Stimulated activated CD8-positive, alpha-beta memory T cell treated with anti-CD3 and anti-CD28 coated beads, Interleukin-12 subunit alpha, Interleukin-12 subunit beta, amount 100 ng/mL, for 4 hours (primary cell): ENCODE data around the gene INSR.
A peak's percentile ranks its signal among the peaks of the same experiment; 100 is the strongest.
"Not testable (repeated sequence)": the region's sequence is repeated elsewhere in the genome, so short reads cannot be mapped to it uniquely, and the experiment has no call there.

ENCODE experiments used
- DNase-seq: peaks from one replicate; pipeline ENCODE4 v3.0.0-alpha.2; 2020; ENCODE audit warnings: low read depth

Gene INSR

DNA sequence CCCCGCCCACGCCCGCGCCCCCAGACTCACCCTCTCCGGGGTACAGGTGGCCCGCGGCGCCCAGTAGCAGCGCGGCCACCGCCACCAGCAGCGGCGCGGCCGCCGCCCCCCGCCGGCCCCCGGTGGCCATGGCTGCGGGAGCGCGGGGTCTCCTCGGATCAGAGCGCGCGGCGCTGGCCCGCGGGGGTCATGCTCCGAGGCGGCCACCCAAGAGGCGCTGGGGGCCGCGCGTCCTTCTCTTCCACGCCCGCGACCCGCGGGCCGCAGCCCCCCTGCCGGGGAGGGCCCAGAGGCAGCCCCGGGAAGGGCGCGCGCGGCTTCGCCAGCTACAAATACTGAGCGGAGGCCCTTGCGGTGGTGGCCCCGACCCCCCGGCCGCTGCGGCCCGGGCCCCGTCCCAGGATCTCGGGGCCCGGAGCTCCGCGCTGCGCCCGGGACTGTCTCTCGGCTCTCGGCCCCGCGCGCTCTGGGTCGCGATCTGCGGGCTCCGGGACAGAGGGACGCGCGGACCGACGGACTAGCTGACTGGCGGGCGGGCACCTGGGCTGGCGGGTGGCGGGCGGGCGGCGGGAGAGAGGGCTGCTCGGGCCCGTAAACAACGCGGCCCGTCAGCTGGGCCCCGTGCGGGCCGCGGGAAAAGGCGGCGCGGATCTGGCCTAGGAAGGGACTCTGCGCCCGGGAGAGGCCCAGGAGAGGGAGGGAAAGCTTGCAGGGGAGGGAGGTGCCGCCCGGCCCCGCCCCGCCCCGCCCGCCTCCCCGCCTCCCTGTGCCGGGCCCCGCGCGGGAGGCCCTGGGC lies at the start of gene INSR:
Gene INSR, minus strand, starts transcription at position 653 of the 796 bp plus-strand sequence. Its CDS starts 523 bp downstream, at position 130.
- no peak for DNase-seq

GRCh38 chr19:7342143-7342542 lies 47.9 kb upstream of the INSR start:
- no peak for DNase-seq

DNA sequence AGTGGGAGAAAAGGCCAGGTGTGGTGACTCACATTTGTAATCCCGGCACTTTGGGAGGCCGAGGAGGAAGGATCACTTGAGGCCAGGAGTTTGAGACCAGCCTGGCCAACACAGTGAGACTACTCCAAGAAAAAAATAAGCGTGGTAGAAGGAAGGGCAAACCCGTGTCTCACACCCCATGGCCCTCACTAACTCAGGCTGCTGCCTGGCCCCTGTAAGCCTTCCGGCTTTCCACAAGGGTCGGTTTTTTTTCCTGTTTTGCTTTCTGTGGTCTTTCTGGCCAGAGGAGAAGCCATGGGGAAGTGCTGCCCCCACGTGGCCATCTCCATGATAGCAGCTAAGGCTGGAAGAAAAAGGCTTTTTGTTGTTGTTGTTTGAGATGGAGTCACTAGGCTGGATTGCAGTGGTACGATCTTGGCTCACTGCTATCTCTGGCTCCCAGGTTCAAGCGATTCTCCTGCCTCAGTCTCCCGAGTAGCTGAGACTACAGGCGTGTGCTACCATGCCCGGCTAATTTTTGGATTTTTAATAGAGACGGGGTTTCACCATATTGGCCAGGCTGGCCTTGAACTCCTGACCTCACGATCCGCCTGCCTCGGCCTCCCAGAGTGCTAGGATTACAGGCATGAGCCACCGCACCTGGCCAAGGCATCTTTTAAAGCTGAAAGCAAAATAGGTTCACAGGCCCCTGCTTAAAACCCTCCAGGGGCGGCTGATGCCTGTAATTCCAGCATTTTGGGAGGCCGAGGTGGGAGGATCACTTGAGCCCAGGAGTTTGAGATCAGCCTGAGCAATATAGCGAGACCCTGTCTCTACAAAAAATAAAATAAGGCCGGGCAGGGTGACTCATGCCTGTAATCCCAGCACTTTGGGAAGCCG lies 47.0 kb upstream of the INSR start:
- peak; percentile 63 for DNase-seq

- no peak for DNase-seq
These were observed 43.4 kb upstream of the INSR start for GRCh38 chr19:7337380-7338194.

DNA sequence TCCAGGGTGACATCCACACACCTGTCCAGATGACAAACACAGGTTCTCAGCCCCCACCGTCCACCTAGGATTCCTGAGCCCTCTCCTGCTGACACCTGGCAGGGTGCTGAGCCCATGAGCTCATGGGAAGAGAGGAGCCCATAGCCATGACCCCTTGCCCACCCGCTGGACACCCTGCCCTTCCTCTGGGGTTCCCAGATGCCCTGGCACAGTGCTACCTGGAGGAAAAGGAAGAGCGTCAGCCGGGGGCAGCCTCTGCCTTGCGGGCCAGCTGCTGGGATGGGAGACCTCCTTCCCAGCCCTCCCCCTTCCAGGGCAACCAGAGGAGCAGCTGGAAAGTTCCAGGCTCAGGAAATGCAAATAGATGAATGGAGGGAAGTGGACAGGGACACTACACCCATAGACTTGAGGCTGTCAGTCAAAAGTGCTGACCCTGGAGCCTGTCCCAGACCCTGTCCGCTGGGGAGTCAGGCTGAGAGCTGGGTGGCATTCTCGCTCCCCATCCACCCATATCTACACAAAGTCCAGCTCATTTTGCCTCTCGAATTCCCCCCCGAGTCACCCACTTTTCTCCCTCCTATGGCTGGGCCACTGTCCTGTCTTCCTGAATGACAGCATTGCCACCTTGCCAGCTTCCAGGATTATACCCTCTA lies 42.2 kb upstream of the INSR start:
- DNase-seq, result no peak

GRCh38 chr19:7333198-7334118 lies 39.2 kb upstream of the INSR start:
- no peak for DNase-seq

GRCh38 chr19:7331446-7331845 lies 37.2 kb upstream of the INSR start:
- DNase-seq, result no peak

DNA sequence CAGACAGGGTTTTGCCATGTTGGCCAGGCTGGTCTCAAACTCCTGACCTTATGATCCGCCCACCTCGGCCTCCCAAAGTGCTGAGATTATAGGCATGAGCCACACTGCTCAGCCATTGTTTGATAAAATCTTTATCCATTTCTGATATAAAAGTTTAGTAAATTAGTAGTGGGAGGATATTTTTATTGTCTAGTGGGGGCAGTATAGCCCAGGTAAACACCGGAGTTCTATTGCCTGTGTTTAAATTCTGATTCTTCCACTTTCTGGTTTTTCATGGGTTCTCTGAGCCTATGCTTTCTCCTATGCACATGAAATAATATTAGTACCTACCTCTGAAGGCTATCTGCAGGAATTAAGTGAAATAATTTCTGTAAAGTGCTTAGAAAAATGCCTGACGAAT lies 34.4 kb upstream of the INSR start:
- DNase-seq, result no peak

- no peak for DNase-seq
These were observed 33.6 kb upstream of the INSR start for GRCh38 chr19:7327802-7328201.

DNA sequence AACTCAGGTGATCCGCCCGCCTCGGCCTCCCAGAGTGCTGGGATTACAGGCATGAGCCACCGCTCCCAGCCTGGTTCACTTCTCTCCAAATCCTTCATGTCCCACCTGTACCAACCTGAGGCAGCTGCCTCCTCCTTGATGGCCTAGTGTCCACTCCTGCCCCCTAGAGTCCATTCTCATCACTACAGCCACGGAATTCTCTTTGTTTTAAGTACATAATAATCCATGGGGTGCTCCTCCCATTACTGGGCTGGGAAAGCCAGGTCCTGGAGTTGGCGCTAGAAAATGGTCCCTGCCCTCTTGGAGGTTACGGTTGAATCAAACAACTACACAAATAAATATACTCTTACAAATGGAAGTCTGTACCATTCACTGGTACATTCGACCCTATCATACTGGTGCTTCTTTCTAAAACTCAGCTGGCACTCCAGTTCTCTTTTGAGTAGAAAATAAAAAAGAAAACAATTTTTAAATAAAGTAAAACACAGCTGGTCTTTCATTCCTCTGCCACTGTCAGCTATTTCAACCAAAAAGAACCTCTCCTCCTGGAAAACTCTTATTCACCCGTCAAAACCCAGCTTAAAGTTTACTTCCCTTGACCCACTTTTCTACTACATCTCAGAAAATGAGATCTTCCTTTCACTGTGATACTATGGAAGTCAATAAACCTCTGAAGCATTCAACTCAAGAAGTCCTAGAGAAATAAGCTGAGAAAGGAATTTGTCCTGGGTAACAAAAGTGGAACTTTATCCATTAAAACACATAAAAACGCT lies 32.1 kb upstream of the INSR start:
- DNase-seq, result no peak

- DNase-seq, result no peak
These were observed 24.0 kb upstream of the INSR start for GRCh38 chr19:7318176-7318575.

DNA sequence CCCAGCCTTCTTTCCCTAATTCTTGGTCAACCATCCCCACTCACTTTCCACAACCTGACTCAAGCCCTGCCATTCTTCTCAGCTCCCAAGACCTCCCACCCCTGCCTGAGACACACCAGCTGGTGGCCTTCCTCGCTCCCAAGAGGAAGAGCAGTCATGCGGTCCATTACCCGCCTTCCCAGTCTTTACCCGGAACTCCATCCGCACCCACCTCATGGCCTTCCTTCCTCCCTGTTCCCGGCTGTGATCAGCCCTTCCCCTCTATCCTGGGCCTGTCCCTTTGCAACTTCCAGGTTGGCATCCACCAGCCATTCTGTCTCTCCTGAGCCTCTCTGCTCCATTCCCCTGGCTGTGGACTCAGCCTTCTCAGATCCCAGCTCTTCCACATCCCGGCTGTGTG lies 18.6 kb upstream of the INSR start:
- no peak for DNase-seq

DNA sequence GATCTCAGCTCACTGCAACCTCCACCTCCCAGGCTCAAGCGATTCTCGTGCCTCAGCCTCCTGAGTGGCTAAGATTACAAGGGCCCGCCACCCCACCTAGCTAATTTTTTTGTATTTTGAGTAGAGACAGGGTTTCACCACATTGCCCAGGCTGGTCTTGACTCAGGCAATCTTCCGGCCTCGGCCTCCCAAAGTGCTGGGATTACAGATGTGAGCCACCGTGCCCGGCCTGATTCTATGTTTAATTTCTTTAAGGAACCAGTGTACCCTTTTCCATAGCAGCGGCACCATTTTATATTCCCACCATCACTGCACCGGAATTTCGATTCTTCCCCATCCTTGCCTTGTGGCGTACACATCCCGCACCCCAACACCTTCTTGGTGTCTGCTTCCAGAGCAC lies 17.7 kb upstream of the INSR start:
- no peak for DNase-seq

GRCh38 chr19:7308327-7308726 lies 14.1 kb upstream of the INSR start:
- DNase-seq, result not testable (repeated sequence)

- no peak for DNase-seq
These were observed 13.5 kb upstream of the INSR start for GRCh38 chr19:7307590-7308218.

- DNase-seq, result no peak
These were observed 10.0 kb upstream of the INSR start for GRCh38 chr19:7304200-7304599.

GRCh38 chr19:7303470-7303869 lies 9.3 kb upstream of the INSR start:
- no peak for DNase-seq

DNA sequence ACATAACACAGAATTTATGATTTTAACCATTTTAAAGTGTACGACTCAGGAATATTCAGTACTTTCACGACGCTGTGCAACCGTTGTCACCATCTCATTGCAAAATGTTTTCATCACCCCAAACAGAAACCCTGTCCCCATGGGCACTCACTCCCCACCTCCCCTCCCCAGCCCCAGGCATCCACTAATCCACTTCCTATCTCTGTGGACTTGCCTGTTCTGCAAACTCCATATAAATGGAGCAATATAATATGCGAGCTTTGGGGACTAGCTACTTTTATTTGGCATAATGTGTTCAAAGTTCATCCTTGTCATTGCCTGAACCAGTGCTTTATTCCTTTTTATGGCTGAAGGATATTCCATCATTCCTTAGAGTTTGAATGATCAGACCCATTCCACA lies 7.3 kb upstream of the INSR start:
- no peak for DNase-seq

DNA sequence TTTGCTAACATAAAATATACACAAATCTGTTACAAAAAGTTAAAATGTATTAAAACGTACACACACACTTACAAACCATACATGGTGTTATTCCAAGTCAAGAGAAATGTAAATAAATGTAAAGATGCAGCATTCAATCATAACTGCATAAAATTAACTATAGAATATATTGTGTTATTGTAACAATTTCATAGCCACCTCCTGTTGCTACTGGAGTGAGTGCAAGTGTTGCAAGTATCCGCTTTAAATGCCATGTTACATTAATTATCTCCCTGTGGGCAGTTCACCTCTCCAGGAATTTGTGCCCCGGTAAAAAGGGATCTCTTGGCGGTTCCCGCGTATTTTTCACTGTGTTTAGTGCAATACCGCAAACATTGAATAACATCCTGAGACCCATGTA lies 3.5 kb upstream of the INSR start:
- no peak for DNase-seq
